ENCODE results near the gene NR2F1-AS1. TPM values are rescaled to one million over a fixed set of nuclear protein-coding genes. Genes with fewer than 3 reads are reported as not detected.

The NR2F1-AS1 gene
- polyA plus RNA-seq, 2 of the 4 experiments (the other 2 are of a cell fraction) = 5.5 to 8.3 TPM

GRCh38 chr5:93595420-93596147, 14.6 kb upstream of the NR2F1-AS1 start:
- 0 out of 3 replicates have a peak, but pooled peaks cover 5% of the 10 kb centered on the region for H3K4me1 ChIP-seq
- no peak overlapping the region for H3K4me2 ChIP-seq
- no peak overlapping the region for H3K27ac ChIP-seq
- ChIA-PET POLR2A (no interaction called here), CTCF (interaction anchor here (1.1 to 3.0 kb wide), 3 partner anchors 9 to 205 kb away, joined by 4 to 15 read pairs (median 7); no protein-coding TSS in a partner anchor)
- ATAC-seq (no peak), FAIRE-seq (no peak), DNase-seq (ENCODE audit: low read depth in 1 of 2, low spot score in 1 of 2) (no peak)
- WGBS (ENCODE audit: missing lambda C conversion rate) = 94% methylated on average over 28 of the region's 29 CpGs
- H3K9me3 ChIP-seq = no peaks in the 10 kb centered on the region
- TF ChIP-seq RARB (CRISPR knock-in tag; IDR thresholded peaks at IDR 0.05) (no peak), ESRRA (IDR thresholded peaks at IDR 0.05; ENCODE audit: borderline replicate concordance, low read length) (no peak), NPAS2 (CRISPR knock-in tag; IDR thresholded peaks at IDR 0.05; ENCODE audit: borderline replicate concordance) (no peak), USF2 (IDR thresholded peaks at IDR 0.05) (no peak), MAFK (IDR thresholded peaks at IDR 0.05; ENCODE audit: partially characterized antibody) (no peak), ATOH8 (CRISPR knock-in tag; IDR thresholded peaks at IDR 0.05; ENCODE audit: low read depth) (no peak), CHD2 (IDR thresholded peaks at IDR 0.05; ENCODE audit: low read length, partially characterized antibody) (no peak), ZFP36 (IDR thresholded peaks at IDR 0.05; ENCODE audit: borderline replicate concordance, partially characterized antibody) (no peak), HOXB13 (CRISPR knock-in tag; IDR thresholded peaks at IDR 0.05; ENCODE audit: low read depth) (no peak), EHF (CRISPR knock-in tag; IDR thresholded peaks at IDR 0.05) (no peak), CTCF (IDR thresholded peaks at IDR 0.05) (no peak), SMC3 (IDR thresholded peaks at IDR 0.05) (no peak), HEYL (CRISPR knock-in tag; IDR thresholded peaks at IDR 0.05) (no peak)
- H3K4me3 ChIP-seq = no peak overlapping the region

GRCh38 chr5:93594591-93595419, 13.8 kb upstream of the NR2F1-AS1 start:
- no peak for TF ChIP-seq USF2 (IDR thresholded peaks at IDR 0.05)
- Histone ChIP-seq H3K4me3 (no peak overlapping the region), H3K27ac (no peak overlapping the region), H3K9me3 (no peaks in the 10 kb centered on the region), H3K4me1 (0 out of 3 replicates have a peak, but pooled peaks cover 5% of the 10 kb centered on the region), H3K4me2 (no peak overlapping the region)
- FAIRE-seq (no peak), DNase-seq (ENCODE audit: low read depth in 1 of 2, low spot score in 1 of 2) (no peak), ATAC-seq (no peak)
- CTCF ChIA-PET = interaction anchor here (1.1 to 1.6 kb wide), 2 partner anchors 10 to 206 kb away, joined by 4 to 7 read pairs; no protein-coding TSS in a partner anchor
- 94% methylated on average over 35 of the region's 37 CpGs for WGBS (ENCODE audit: missing lambda C conversion rate)
- POLR2A ChIA-PET = no interaction called here

- Histone ChIP-seq H3K4me3 (no peak overlapping the region), H3K9me3 (no peaks in the 10 kb centered on the region), H3K4me2 (no peak overlapping the region), H3K4me1 (0 out of 3 replicates have a peak, but pooled peaks cover 5% of the 10 kb centered on the region), H3K27ac (no peak overlapping the region)
- WGBS (ENCODE audit: missing lambda C conversion rate) = 91% methylated on average over 30 of the region's 30 CpGs
- CTCF ChIA-PET = interaction anchor here (1.8 kb wide), 1 partner anchor 14 kb away, joined by 6 read pairs; no protein-coding TSS in a partner anchor
- POLR2A ChIA-PET = no interaction called here
- no peak for DNase-seq (ENCODE audit: low read depth in 1 of 2, low spot score in 1 of 2)
- no peak for ATAC-seq
- FAIRE-seq = no peak
- no peak for TF ChIP-seq CHD4 (IDR thresholded peaks at IDR 0.05; ENCODE audit: borderline replicate concordance)
- TF ChIP-seq NR3C1 (IDR thresholded peaks at IDR 0.05) = no peak
- TF ChIP-seq CHD2 (IDR thresholded peaks at IDR 0.05; ENCODE audit: low read length, partially characterized antibody) = no peak
- no peak for TF ChIP-seq ESRRA (IDR thresholded peaks at IDR 0.05; ENCODE audit: borderline replicate concordance, low read length)
- no peak for TF ChIP-seq HOXA7 (CRISPR knock-in tag; IDR thresholded peaks at IDR 0.05)
- no peak for TF ChIP-seq PHF8 (IDR thresholded peaks at IDR 0.05; ENCODE audit: borderline replicate concordance, low read depth)
- TF ChIP-seq KDM1A (IDR thresholded peaks at IDR 0.05; ENCODE audit: low read depth) = no peak
- no peak for TF ChIP-seq EHMT2 (IDR thresholded peaks at IDR 0.05; ENCODE audit: low read depth)
- TF ChIP-seq ZC3H11A (IDR thresholded peaks at IDR 0.05) = no peak
- no peak for TF ChIP-seq HMGXB4 (CRISPR knock-in tag; IDR thresholded peaks at IDR 0.05; ENCODE audit: borderline replicate concordance)
- no peak for TF ChIP-seq CBX8 (IDR thresholded peaks at IDR 0.05)
- no peak for TF ChIP-seq EP300 (IDR thresholded peaks at IDR 0.05)
- TF ChIP-seq FOXS1 (CRISPR knock-in tag; IDR thresholded peaks at IDR 0.05) = no peak
- no peak for TF ChIP-seq MAFK (IDR thresholded peaks at IDR 0.05; ENCODE audit: partially characterized antibody)
Measured at GRCh38 chr5:93593476-93594131, 12.6 kb upstream of the NR2F1-AS1 start.

Measured in A549 (cell line).